Measurements from ENCODE around the gene HOXD3. TPM values are rescaled to one million over a fixed set of nuclear protein-coding genes. Genes with fewer than 3 reads are reported as not detected.

Gene HOXD3
- total RNA-seq, 6 experiments from 2014 or later = 0.25 to 0.38 (median 0.25) TPM; not detected in 3

GRCh38 chr2:176188774-176189680, 31.9 kb downstream of the HOXD3 start:
- Mint-ChIP-seq H3K4me1 (ENCODE audit: low read depth) (peaks cover 10% of the 10 kb centered on the region), H3K36me3 (ENCODE audit: low read depth) (peaks cover 4% of the 10 kb centered on the region), H3K27me3 (ENCODE audit: insufficient read depth) (peaks cover 38% of the 10 kb centered on the region), H3K4me3 (peak overlapping the region; percentile 53), H3K9me3 (no peaks in the 10 kb centered on the region), H3K27ac (no peak overlapping the region)
- no peak for DNase-seq
- TF ChIP-seq CTCF (IDR thresholded peaks at IDR 0.05) = no peak

GRCh38 chr2:176189681-176190641, 32.9 kb downstream of the HOXD3 start:
- H3K9me3 Mint-ChIP-seq = no peaks in the 10 kb centered on the region
- H3K4me1 Mint-ChIP-seq (ENCODE audit: low read depth) = peaks cover 10% of the 10 kb centered on the region
- no peak for TF ChIP-seq CTCF (IDR thresholded peaks at IDR 0.05)
- H3K36me3 Mint-ChIP-seq (ENCODE audit: low read depth) = peaks cover 4% of the 10 kb centered on the region
- peaks cover 35% of the 10 kb centered on the region for H3K27me3 Mint-ChIP-seq (ENCODE audit: insufficient read depth)
- no peak for DNase-seq
- no peak overlapping the region for H3K27ac Mint-ChIP-seq
- peak overlapping the region; percentile 53; the same call in 1 of the 2 replicates for H3K4me3 Mint-ChIP-seq

- DNase-seq = no peak
- Mint-ChIP-seq H3K4me1 (ENCODE audit: low read depth) (peaks cover 9% of the 10 kb centered on the region), H3K4me3 (no peak overlapping the region), H3K9me3 (no peaks in the 10 kb centered on the region), H3K36me3 (ENCODE audit: low read depth) (no peaks in the 10 kb centered on the region; the same call in 1 of the 2 replicates), H3K27ac (no peak overlapping the region), H3K27me3 (ENCODE audit: insufficient read depth) (peaks cover 31% of the 10 kb centered on the region)
- no peak for TF ChIP-seq CTCF (IDR thresholded peaks at IDR 0.05)
These were observed 35.2 kb downstream of the HOXD3 start for GRCh38 chr2:176192351-176192750.

- H3K27me3 Mint-ChIP-seq (ENCODE audit: insufficient read depth) = peaks cover 24% of the 10 kb centered on the region
- no peak for DNase-seq
- no peak overlapping the region for H3K4me3 Mint-ChIP-seq
- H3K4me1 Mint-ChIP-seq (ENCODE audit: low read depth) = peaks cover 2% of the 10 kb centered on the region
- no peak for TF ChIP-seq CTCF (IDR thresholded peaks at IDR 0.05)
- no peak overlapping the region for H3K27ac Mint-ChIP-seq
- no peaks in the 10 kb centered on the region for H3K36me3 Mint-ChIP-seq (ENCODE audit: low read depth)
- no peaks in the 10 kb centered on the region for H3K9me3 Mint-ChIP-seq
These were observed 35.9 kb downstream of the HOXD3 start for GRCh38 chr2:176193048-176193447.

GRCh38 chr2:176199902-176200301, 42.8 kb downstream of the HOXD3 start:
- Mint-ChIP-seq H3K9me3 (no peaks in the 10 kb centered on the region), H3K4me3 (no peak overlapping the region), H3K4me1 (ENCODE audit: low read depth) (no peaks in the 10 kb centered on the region), H3K36me3 (ENCODE audit: low read depth) (no peaks in the 10 kb centered on the region), H3K27me3 (ENCODE audit: insufficient read depth) (peaks cover 16% of the 10 kb centered on the region), H3K27ac (no peak overlapping the region)
- DNase-seq = no peak
- no peak for TF ChIP-seq CTCF (IDR thresholded peaks at IDR 0.05)
